K562 (cell line): ENCODE data around the gene B3GAT2. TPM values are rescaled to one million over a fixed set of nuclear protein-coding genes. Genes with fewer than 3 reads are reported as not detected.

Experiments
- GTF2F1 ChIP-seq: IDR thresholded peaks from 2 replicates; pipeline ENCODE4 v1.6.1; 2011; ENCODE audit warnings: low read depth, low read length, improper control_type of control experiment
- IRF2 ChIP-seq: sonication (generic); formaldehyde crosslinking; IDR thresholded peaks from 2 replicates; pipeline ENCODE4 v1.8.1; 2022; ENCODE audit warnings: mild to moderate bottlenecking, missing genetic modification reagents
- KHSRP ChIP-seq: fragments of 450-650 bp; IDR thresholded peaks from 2 replicates; pipeline ENCODE4 v1.6.1; 2017
- OTX1 ChIP-seq: fragments of 450-650 bp; formaldehyde crosslinking; IDR thresholded peaks from 2 replicates; pipeline ENCODE4 v1.4.0; 2022; ENCODE audit warnings: mild to moderate bottlenecking
- PHF21A ChIP-seq: fragments of 450-650 bp; IDR thresholded peaks from 2 replicates; pipeline ENCODE4 v1.6.1; 2017; ENCODE audit warnings: low read depth, borderline replicate concordance
- PRPF4 ChIP-seq: fragments of 200-400 bp; formaldehyde crosslinking; IDR thresholded peaks from one replicate; pipeline ENCODE4 v1.6.1; 2017; ENCODE audit warnings: low read length, low read depth, mild to moderate bottlenecking; ENCODE audit not compliant: insufficient read depth, poor library complexity, severe bottlenecking
- THRA ChIP-seq: fragments of 450-650 bp; IDR thresholded peaks from 2 replicates; pipeline ENCODE4 v1.6.1; 2017; ENCODE audit warnings: mild to moderate bottlenecking, moderate library complexity
- USF2 ChIP-seq: sonication (generic); formaldehyde crosslinking; IDR thresholded peaks from 2 replicates; pipeline ENCODE4 v1.5.0; 2020; ENCODE audit warnings: missing genetic modification reagents
- ZBTB5 ChIP-seq: fragments of 450-650 bp; IDR thresholded peaks from 2 replicates; pipeline ENCODE4 v1.6.1; 2017; ENCODE audit warnings: antibody characterized with exemption
- ZNF133 ChIP-seq: fragments of 250-450 bp; sonication (Bioruptor Pico); IDR thresholded peaks from 2 replicates; pipeline ENCODE4 v1.4.0; 2020; ENCODE audit warnings: mild to moderate bottlenecking
- ZNF316 ChIP-seq: fragments of 450-650 bp; IDR thresholded peaks from 2 replicates; pipeline ENCODE4 v1.6.1; 2016
- polyA plus RNA-seq, 8 experiments: library from polyadenylated mRNA; depleted of rRNA in 4 of 8; stranded (reverse) in 5 of 8; unstranded in 3 of 8; fragments of >200 nt; fragmentation: Nextera tagmentation in 2 of 8; fragmentation: Illumina TruSeq in 1 of 8; extraction: Ambion mirVana in 2 of 8; extraction: Trizol in 1 of 8; gene quantifications; 2 replicates each; pipeline versions ENCODE4 v1.2.1 to v1.2.3, GENCODE V29; 2011 to 2014; ENCODE audit warnings: inconsistent platforms in 1 of 8, missing spikeins in 1 of 8
- total RNA-seq, 7 experiments: library from RNA; depleted of rRNA in 6 of 7; stranded (reverse); fragments of >200 nt in 6 of 7; fragmentation: Illumina TruSeq in 2 of 7; extraction: Trizol in 2 of 7; gene quantifications; 2 replicates each; pipeline versions ENCODE4 v1.2.1 to v1.2.3, GENCODE V29; 2011 to 2021; ENCODE audit warnings: low replicate concordance in 1 of 7

B3GAT2 gene
- total and polyA plus RNA-seq, 9 of the 15 experiments (the other 6 are each of a cell fraction or from before 2014, with no cell fraction given) = 0.01 to 0.43 (median 0.04) TPM; not detected in 4

GRCh38 chr6:70894001-70894400 lies 62.9 kb downstream of the B3GAT2 start (continued):
- TF ChIP-seq THRA (no peak), IRF2 (CRISPR knock-in tag) (no peak), PRPF4 (no peak), GTF2F1 (no peak), PHF21A (no peak), KHSRP (no peak), ZNF133 (CRISPR knock-in tag) (no peak), ZNF316 (no peak), OTX1 (CRISPR knock-in tag) (no peak), USF2 (CRISPR knock-in tag) (no peak), ZBTB5 (no peak)
